GM21786 (cell line): Measurements from ENCODE around the gene SALL4.
"Not testable (repeated sequence)": the region's sequence is repeated elsewhere in the genome, so short reads cannot be mapped to it uniquely, and the experiment has no call there.

Source experiments
- ATAC-seq: cut with Tn5 transposase; IDR thresholded peaks from one replicate; pipeline ENCODE4 v1.9.1; 2021; ENCODE audit not compliant: unreplicated experiment

The SALL4 gene

GRCh38 chr20:51767867-51768758 lies 34.2 kb downstream of the SALL4 start, which contains the start of gene ATP9A:
ATP9A (minus strand) TSS chr20:51768390; CDS start chr20:51768369, 21 bp downstream.
- no peak for ATAC-seq

- ATAC-seq: no peak
Observed at GRCh38 chr20:51766994-51767866, 35.1 kb downstream of the SALL4 start.

GRCh38 chr20:51765381-51765780 lies 36.9 kb downstream of the SALL4 start:
- not testable (repeated sequence) for ATAC-seq

- no peak for ATAC-seq
Observed at GRCh38 chr20:51763965-51764602, 38.2 kb downstream of the SALL4 start.

GRCh38 chr20:51760905-51761546 lies 41.3 kb downstream of the SALL4 start:
- ATAC-seq: no peak

- ATAC-seq: no peak
Observed at GRCh38 chr20:51759769-51760510, 42.4 kb downstream of the SALL4 start.

GRCh38 chr20:51758978-51759544 lies 43.3 kb downstream of the SALL4 start:
- ATAC-seq: no peak

GRCh38 chr20:51757226-51757625 lies 45.1 kb downstream of the SALL4 start:
- ATAC-seq: no peak

GRCh38 chr20:51756653-51757052 lies 45.7 kb downstream of the SALL4 start:
- no peak for ATAC-seq

- not testable (repeated sequence) for ATAC-seq
Observed at GRCh38 chr20:51753220-51753619, 49.1 kb downstream of the SALL4 start.

GRCh38 chr20:51752343-51752951 lies 49.9 kb downstream of the SALL4 start:
- no peak for ATAC-seq

GRCh38 chr20:51750770-51751388 lies 51.4 kb downstream of the SALL4 start:
- ATAC-seq: no peak

- ATAC-seq: no peak
Observed at GRCh38 chr20:51750037-51750769, 52.1 kb downstream of the SALL4 start.

- ATAC-seq: no peak
Observed at GRCh38 chr20:51749674-51750036, 52.7 kb downstream of the SALL4 start.

- ATAC-seq: no peak
Observed at GRCh38 chr20:51747182-51747911, 55.0 kb downstream of the SALL4 start.

- ATAC-seq: no peak
Observed at GRCh38 chr20:51745804-51746203, 56.5 kb downstream of the SALL4 start.

GRCh38 chr20:51740838-51741237 lies 61.5 kb downstream of the SALL4 start:
- ATAC-seq: no peak

- not testable (repeated sequence) for ATAC-seq
Observed at GRCh38 chr20:51740308-51740707, 62.0 kb downstream of the SALL4 start.
